Esophagus squamous epithelium (tissue), 5 donors: Measurements from ENCODE around the gene REXO5. TPM values are rescaled to one million over a fixed set of nuclear protein-coding genes. Genes with fewer than 3 reads are reported as not detected.

Source experiments
- DNase-seq: peaks from one replicate; lab custom pipeline; 2025; lab: John Stamatoyannopoulos, UW
- H3K27ac ChIP-seq, 4 donors: fragments of 200-600 bp; sonication (generic); one replicate each; pipeline ENCODE4 v1.5.1; 2016 to 2019; ENCODE audit warnings: mild to moderate bottlenecking in 1 of 4
- H3K27me3 ChIP-seq, 4 donors: fragments of 200-600 bp; sonication (generic); 1 replicate in 3 of 4; 2 replicates in 1 of 4; pipeline versions ENCODE4 v1.5.1 to v1.6.0; 2017 to 2021; ENCODE audit warnings: antibody characterized with exemption in 1 of 4
- H3K36me3 ChIP-seq, 3 donors: fragments of 200-600 bp; sonication (generic); one replicate each; pipeline ENCODE4 v1.5.1; 2016 to 2019
- H3K4me1 ChIP-seq, 3 donors: fragments of 200-600 bp; sonication (generic); one replicate each; pipeline ENCODE4 v1.5.1; 2017 to 2019
- H3K4me3 ChIP-seq, 4 donors: fragments of 200-600 bp; sonication (generic); 1 replicate in 3 of 4; 2 replicates in 1 of 4; pipeline ENCODE4 v1.5.1; 2016 to 2019; ENCODE audit warnings: mild to moderate bottlenecking in 2 of 4, moderate library complexity in 1 of 4
- H3K9me3 ChIP-seq, 3 donors: fragments of 200-600 bp; sonication (generic); one replicate each; pipeline ENCODE4 v1.5.1; 2016 to 2019
- CTCF ChIP-seq, 6 experiments: fragments of 450-650 bp in 4 of 6; fragments of 200-600 bp in 2 of 6; sonication (generic) in 2 of 6; IDR thresholded peaks; one replicate each; pipeline ENCODE4 v1.5.1; 2016 to 2019; ENCODE audit warnings: antibody characterized with exemption in 6 of 6, mild to moderate bottlenecking in 4 of 6, moderate library complexity in 4 of 6
- POLR2A ChIP-seq, 4 donors: fragments of 450-650 bp; IDR thresholded peaks; one replicate each; pipeline ENCODE4 v1.6.1; 2017; ENCODE audit warnings: antibody characterized with exemption in 4 of 4, mild to moderate bottlenecking in 4 of 4, moderate library complexity in 3 of 4
- WGBS, 2 donors: methylation state at CpG; one replicate each; pipeline ENCODE4 v1.1.5; 2018; 5-methylcytosine and 5-hydroxymethylcytosine counted together
- intact Hi-C: fragments of 100-400 bp; cut with DNase I; formaldehyde crosslinking; loops from one replicate; pipeline ENCODE4 v1.15.0; 2022
- total RNA-seq, 4 donors: library from RNA; depleted of rRNA; stranded (reverse); fragments of >200 nt; gene quantifications; one replicate each; pipeline ENCODE4 v1.1.0, GENCODE V29; 2016
- donor health status: DM: yes; HTN: yes; CAD: no.

Gene REXO5
- total RNA-seq, 4 donors from 2014 or later = 0.49 to 3.2 (median 2.7) TPM

GRCh38 chr16:20846551-20846950, 40.2 kb downstream of the REXO5 start:
- Histone ChIP-seq H3K27me3 (no peaks in the 10 kb centered on the region), H3K9me3 (no peaks in the 10 kb centered on the region), H3K4me3 (no peak overlapping the region), H3K27ac (no peak overlapping the region), H3K4me1 (peaks cover 11 to 37% (median 17%) of the 10 kb centered on the region in 3 donors), H3K36me3 (peaks cover 0 to 17% (median 0%) of the 10 kb centered on the region in 3 donors)
- DNase-seq = no peak
- TF ChIP-seq POLR2A (IDR thresholded peaks at IDR 0.05) (no peak), CTCF (IDR thresholded peaks at IDR 0.05) (no peak)
- intact Hi-C loops = loop anchor here (5.0 kb wide), 1 partner anchor 236 kb away; no protein-coding TSS in a partner anchor

DNA sequence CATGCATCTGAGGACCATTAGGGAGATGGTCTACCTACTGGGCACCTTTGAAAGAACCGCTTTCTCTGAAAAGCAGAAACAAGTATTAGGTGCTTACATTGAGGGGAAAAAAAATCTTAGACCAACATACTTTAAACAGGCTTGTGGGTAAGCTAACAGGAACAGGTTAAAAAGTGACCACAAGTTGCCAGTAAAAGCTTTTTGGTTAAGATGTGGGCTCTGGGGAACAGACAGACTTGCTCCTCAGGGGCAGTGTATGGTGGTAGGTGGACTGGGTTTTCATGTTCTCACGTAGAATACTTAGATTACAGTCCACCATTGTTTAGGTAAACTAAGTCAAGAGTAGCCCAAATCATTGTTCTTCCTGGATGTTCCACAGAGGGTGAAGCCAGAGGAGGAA, 41.2 kb downstream of the REXO5 start:
- Histone ChIP-seq H3K27me3 (no peaks in the 10 kb centered on the region), H3K4me1 (peaks cover 15 to 46% (median 25%) of the 10 kb centered on the region in 3 donors), H3K9me3 (no peaks in the 10 kb centered on the region), H3K4me3 (no peak overlapping the region), H3K27ac (no peak overlapping the region), H3K36me3 (peaks cover 0 to 17% (median 0%) of the 10 kb centered on the region in 3 donors)
- WGBS, 2 donors = 76 to 86% methylated on average over 2 of the region's 2 CpGs
- DNase-seq = no peak
- intact Hi-C loops = loop anchor here (5.0 kb wide), 1 partner anchor 235 kb away; no protein-coding TSS in a partner anchor
- TF ChIP-seq POLR2A (IDR thresholded peaks at IDR 0.05) = no peak
- TF ChIP-seq CTCF (IDR thresholded peaks at IDR 0.05) = no peak

DNA sequence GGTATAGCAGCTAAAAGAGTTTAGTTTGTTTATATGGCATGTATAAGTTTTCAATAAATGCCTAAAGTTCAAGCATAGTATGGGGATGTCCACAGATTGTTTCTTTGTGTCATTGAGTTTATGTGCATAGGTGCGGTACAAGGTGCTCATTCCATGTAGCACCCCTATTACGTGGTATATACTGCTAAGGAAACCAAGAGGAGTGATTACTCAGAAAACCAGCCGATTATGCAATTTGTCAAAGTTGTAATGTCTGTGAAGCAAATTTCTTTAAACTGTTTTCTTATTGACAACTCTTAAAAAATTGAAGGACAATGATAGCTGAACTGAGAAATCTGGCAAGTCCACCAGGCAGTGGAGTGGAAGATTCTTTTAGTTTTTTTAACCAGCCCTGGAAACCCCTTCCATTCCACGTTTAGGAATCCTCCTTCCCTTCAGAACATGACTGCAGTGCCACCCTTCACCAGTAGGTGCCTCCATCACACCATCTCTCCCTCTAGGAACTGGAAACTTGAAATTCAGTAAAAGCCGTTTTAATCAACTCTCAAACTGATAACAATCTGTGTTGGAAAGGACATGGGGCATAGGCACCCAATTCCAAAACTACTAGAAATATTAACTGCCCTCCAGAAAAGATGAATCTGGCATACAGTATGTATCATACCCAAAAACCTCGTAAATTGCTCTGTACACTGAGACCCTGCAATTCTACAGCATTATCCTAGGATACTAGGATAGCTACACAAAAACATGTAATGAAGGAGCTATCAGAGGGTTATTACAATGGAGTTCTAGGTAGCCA, 43.5 kb downstream of the REXO5 start:
- 31% methylated on average over 6 of the region's 6 CpGs for WGBS, 2 donors
- intact Hi-C loops = loop anchor here (5.0 to 10.0 kb wide), 2 partner anchors 65 to 233 kb away; no protein-coding TSS in a partner anchor
- H3K4me1 ChIP-seq = peaks cover 15 to 50% (median 25%) of the 10 kb centered on the region in 3 donors

GRCh38 chr16:20850981-20851380, 44.7 kb downstream of the REXO5 start:
- TF ChIP-seq POLR2A (IDR thresholded peaks at IDR 0.05) (no peak), CTCF (IDR thresholded peaks at IDR 0.05) (no peak)
- Histone ChIP-seq H3K27me3 (no peaks in the 10 kb centered on the region), H3K4me1 (peaks cover 15 to 48% (median 25%) of the 10 kb centered on the region in 3 donors), H3K4me3 (no peak overlapping the region), H3K9me3 (no peaks in the 10 kb centered on the region), H3K36me3 (peaks cover 0 to 26% (median 0%) of the 10 kb centered on the region in 3 donors), H3K27ac (peak overlapping the region; percentile 58 to 87 (median 84))
- WGBS, 2 donors = 55 to 69% methylated on average over 3 of the region's 3 CpGs
- intact Hi-C loops = loop anchor here (10.0 kb wide), 1 partner anchor 64 kb away; no protein-coding TSS in a partner anchor
- no peak for DNase-seq

More for the DNA sequence above, 43.5 kb downstream of the REXO5 start:
- no peak overlapping the region for H3K4me3 ChIP-seq
- peak; percentile 87 to 99 (median 96) for TF ChIP-seq CTCF (IDR thresholded peaks at IDR 0.05)
- TF ChIP-seq POLR2A (IDR thresholded peaks at IDR 0.05) = no peak
- no peaks in the 10 kb centered on the region for H3K9me3 ChIP-seq
- no peak for DNase-seq
- H3K27me3 ChIP-seq = no peaks in the 10 kb centered on the region
- peaks cover 0 to 21% (median 0%) of the 10 kb centered on the region in 3 donors for H3K36me3 ChIP-seq
- H3K27ac ChIP-seq = peak overlapping the region in 3 of 4 donors; percentile 83 to 87 (median 84)

DNA sequence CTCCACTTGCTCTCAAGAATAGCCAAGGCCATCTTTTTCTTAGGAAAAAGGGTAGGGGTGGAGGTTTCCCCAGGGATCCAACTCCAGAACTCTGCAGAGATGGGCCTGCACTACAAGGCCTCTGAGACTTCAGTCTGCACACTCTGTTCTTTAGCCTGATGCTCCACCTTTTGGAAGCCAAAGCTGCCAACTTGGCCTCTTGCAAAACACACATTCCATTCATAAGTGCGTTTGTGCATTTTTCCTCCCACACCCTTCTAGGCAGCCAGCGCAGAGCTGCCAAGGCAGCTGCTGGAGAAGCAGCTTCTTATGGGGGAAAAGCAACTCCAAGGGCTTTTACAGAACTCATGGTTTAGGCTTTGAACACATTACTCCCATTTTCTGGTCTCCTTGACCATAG, 45.3 kb downstream of the REXO5 start:
- Histone ChIP-seq H3K4me1 (peaks cover 15 to 48% (median 25%) of the 10 kb centered on the region in 3 donors), H3K9me3 (no peaks in the 10 kb centered on the region), H3K4me3 (no peak overlapping the region), H3K36me3 (peaks cover 0 to 25% (median 0%) of the 10 kb centered on the region in 3 donors), H3K27ac (peak overlapping the region; percentile 58 to 87 (median 84)), H3K27me3 (no peaks in the 10 kb centered on the region)
- intact Hi-C loops = loop anchor here (10.0 kb wide), 1 partner anchor 63 kb away; no protein-coding TSS in a partner anchor
- TF ChIP-seq POLR2A (IDR thresholded peaks at IDR 0.05) (peak in 1 of 4 donors; percentile 29), CTCF (IDR thresholded peaks at IDR 0.05) (peak in 1 of 6 experiments; percentile 22)
- 21 to 41% methylated on average over 2 of the region's 2 CpGs for WGBS, 2 donors
- DNase-seq = no peak
